A673 (cell line): ENCODE results near the gene SYT7. TPM values are rescaled to one million over a fixed set of nuclear protein-coding genes. Genes with fewer than 3 reads are reported as not detected.

ENCODE experiments used
- BruUV-seq: library from RNA; stranded (reverse); fragments of 400-500 nt; replicated peaks from 2 replicates; lab custom pipeline; 2021; lab: Mats Ljungman, UMichigan
- CTCF ChIA-PET: fragments of 300-600 bp; sonication (Branson Sonifier 250); formaldehyde crosslinking; loops from one replicate; lab custom pipeline; 2022; ENCODE audit warnings: antibody characterized with exemption; lab: Charles Lee
- POLR2A ChIA-PET: fragments of 300-600 bp; sonication (Branson Sonifier 250); formaldehyde crosslinking; loops from one replicate; lab custom pipeline; 2022; ENCODE audit warnings: antibody characterized with exemption; ENCODE audit not compliant: low non-redundant PET; lab: Charles Lee
- DNase-seq: peaks from one replicate; pipeline ENCODE4 v3.0.0-alpha.2; 2015; ENCODE audit warnings: low spot score
- H3K27ac ChIP-seq: fragments of 200-600 bp; sonication (generic); 2 replicates; pipeline ENCODE4 v1.5.1; 2016; ENCODE audit warnings: mixed run types, low read depth, mild to moderate bottlenecking, mixed read lengths, antibody characterized with exemption, low read length; ENCODE audit not compliant: poor library complexity, severe bottlenecking
- H3K27me3 ChIP-seq: fragments of 200-600 bp; sonication (generic); replicated peaks from 2 replicates; pipeline ENCODE4 v1.6.1; 2017; ENCODE audit warnings: mixed run types, low read depth, mild to moderate bottlenecking, mixed read lengths, antibody characterized with exemption, low read length; ENCODE audit not compliant: insufficient read depth, poor library complexity
- H3K36me3 ChIP-seq: fragments of 200-600 bp; sonication (generic); 2 replicates; pipeline ENCODE4 v1.6.1; 2016; ENCODE audit warnings: mixed run types, mild to moderate bottlenecking, mixed read lengths, antibody characterized with exemption, low read length; ENCODE audit not compliant: insufficient read depth, poor library complexity, severe bottlenecking
- H3K4me1 ChIP-seq: fragments of 200-600 bp; sonication (generic); 2 replicates; pipeline ENCODE4 v1.6.1; 2017; ENCODE audit warnings: mixed run types, mild to moderate bottlenecking, mixed read lengths, antibody characterized with exemption, low read length; ENCODE audit not compliant: insufficient read depth, poor library complexity, severe bottlenecking
- H3K4me3 ChIP-seq: fragments of 200-600 bp; sonication (generic); 2 replicates; pipeline ENCODE4 v1.5.1; 2016; ENCODE audit warnings: low read depth, mixed run types, mild to moderate bottlenecking, mixed read lengths, low read length; ENCODE audit not compliant: poor library complexity, severe bottlenecking
- H3K9me3 ChIP-seq: fragments of 200-600 bp; sonication (generic); 2 replicates; pipeline ENCODE4 v1.6.1; 2016; ENCODE audit warnings: mixed run types, low read depth, mild to moderate bottlenecking, mixed read lengths, antibody characterized with exemption, low read length; ENCODE audit not compliant: poor library complexity, severe bottlenecking
- EZH2 ChIP-seq: fragments of 200-600 bp; sonication (generic); IDR thresholded peaks from 2 replicates; pipeline ENCODE4 v1.6.1; 2017; ENCODE audit warnings: borderline replicate concordance, low read depth, mild to moderate bottlenecking, mixed read lengths, antibody characterized with exemption, low read length; ENCODE audit not compliant: poor library complexity, severe bottlenecking
- intact Hi-C: fragments of 100-400 bp; cut with micrococcal nuclease; formaldehyde crosslinking; loops from one replicate; pipeline ENCODE4 v1.10.0; 2022; ENCODE audit not compliant: unreplicated experiment
- total RNA-seq: library from RNA; stranded (reverse); gene quantifications from 2 replicates; pipeline ENCODE4 v1.2.3, GENCODE V29; 2021
- TF ChIP-seq, protein P1 (sequence below): fragments of 300-800, 200-600 bp; sonication (generic); conservative IDR thresholded peaks from 2 replicates; pipeline ENCODE4 v1.5.1; 2017; ENCODE audit warnings: low read depth, mild to moderate bottlenecking, antibody characterized with exemption, low read length, moderate library complexity, mixed read lengths

Gene SYT7
- total RNA-seq, 1 experiment from 2014 or later = 1.3 TPM

DNA sequence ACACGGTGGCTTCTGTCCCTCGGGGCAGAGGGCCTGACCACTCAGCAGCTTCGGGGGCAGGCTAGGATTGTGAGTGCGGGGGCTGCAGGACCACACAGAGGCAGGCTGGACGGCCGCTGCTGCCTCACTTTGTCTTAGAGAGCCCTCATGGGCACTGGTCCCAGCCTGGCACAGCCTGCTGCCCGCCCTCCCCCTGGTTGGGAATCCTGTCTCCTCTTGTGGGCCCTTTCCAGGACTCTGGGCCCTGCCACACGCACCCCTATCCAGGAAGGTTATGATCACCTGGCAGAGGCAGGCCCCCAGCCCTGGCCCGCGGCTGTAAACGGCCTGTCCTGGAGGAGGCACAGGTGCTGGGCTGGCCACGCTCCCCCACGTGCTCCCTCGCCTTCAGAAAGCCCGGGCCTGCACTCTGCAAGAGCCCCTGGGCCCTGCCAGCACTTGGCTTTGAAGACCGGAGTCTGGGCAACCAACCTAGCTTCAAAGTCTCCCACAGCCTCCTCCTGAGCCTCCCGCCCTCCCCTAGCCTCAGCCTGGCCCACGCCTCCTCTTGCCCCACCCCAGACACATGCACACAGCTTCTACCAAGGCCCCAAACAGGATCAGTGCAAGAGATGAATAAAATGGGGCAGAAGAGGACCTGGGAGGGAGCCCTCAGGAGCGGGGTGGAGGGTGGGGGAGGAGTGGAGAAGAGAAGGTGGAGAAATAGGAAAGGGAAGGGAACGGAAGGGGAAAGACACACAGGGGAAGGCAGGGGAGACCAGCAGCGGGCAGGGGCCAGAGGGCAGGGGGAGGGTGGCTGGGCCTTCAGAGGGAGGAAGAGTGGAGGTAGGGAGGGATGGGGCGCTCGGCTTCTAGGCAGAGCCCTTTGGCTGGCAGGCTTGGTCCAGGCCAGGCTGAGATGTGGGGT lies 31.0 kb downstream of the SYT7 start:
- CTCF ChIA-PET = no interaction called here
- POLR2A ChIA-PET = interaction anchor here (0.6 kb wide), 1 partner anchor 94 kb away, joined by 6 read pairs; no protein-coding TSS in a partner anchor
- no peak for DNase-seq
- peaks cover 13% of the 10 kb centered on the region for H3K4me1 ChIP-seq
- BruUV-seq = no TSS peak
- no peaks in the 10 kb centered on the region for H3K36me3 ChIP-seq
- H3K4me3 ChIP-seq = no peak overlapping the region
- peaks cover 9% of the 10 kb centered on the region for H3K27me3 ChIP-seq
- H3K27ac ChIP-seq = no peak overlapping the region
- no peak for TF ChIP-seq EZH2
- TF ChIP-seq, protein P1, sequence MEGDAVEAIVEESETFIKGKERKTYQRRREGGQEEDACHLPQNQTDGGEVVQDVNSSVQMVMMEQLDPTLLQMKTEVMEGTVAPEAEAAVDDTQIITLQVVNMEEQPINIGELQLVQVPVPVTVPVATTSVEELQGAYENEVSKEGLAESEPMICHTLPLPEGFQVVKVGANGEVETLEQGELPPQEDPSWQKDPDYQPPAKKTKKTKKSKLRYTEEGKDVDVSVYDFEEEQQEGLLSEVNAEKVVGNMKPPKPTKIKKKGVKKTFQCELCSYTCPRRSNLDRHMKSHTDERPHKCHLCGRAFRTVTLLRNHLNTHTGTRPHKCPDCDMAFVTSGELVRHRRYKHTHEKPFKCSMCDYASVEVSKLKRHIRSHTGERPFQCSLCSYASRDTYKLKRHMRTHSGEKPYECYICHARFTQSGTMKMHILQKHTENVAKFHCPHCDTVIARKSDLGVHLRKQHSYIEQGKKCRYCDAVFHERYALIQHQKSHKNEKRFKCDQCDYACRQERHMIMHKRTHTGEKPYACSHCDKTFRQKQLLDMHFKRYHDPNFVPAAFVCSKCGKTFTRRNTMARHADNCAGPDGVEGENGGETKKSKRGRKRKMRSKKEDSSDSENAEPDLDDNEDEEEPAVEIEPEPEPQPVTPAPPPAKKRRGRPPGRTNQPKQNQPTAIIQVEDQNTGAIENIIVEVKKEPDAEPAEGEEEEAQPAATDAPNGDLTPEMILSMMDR = no peak
- H3K9me3 ChIP-seq = no peaks in the 10 kb centered on the region
- intact Hi-C loops = no loop called here

DNA sequence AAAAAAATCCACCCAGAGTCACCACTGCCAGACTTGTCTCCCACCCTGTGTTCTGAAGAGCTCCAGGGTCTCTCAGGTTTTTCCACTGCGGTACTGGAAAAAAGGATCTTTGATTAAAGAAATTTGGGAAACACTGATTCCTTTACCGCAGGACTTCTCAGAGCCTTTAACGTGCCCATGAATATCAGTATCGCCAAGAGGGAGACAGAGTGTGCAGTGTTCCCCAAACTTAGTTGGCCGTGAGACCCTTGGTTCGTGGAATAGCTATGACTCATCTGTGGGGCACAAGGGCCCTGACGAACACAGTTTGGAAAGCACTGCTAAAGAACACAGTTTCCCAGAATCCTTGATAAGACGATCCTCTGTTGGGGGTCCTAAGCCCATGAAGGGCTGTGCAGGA lies 31.7 kb downstream of the SYT7 start:
- ChIA-PET CTCF (no interaction called here), POLR2A (no interaction called here)
- Histone ChIP-seq H3K36me3 (no peaks in the 10 kb centered on the region), H3K9me3 (no peaks in the 10 kb centered on the region), H3K4me1 (peaks cover 12% of the 10 kb centered on the region), H3K27me3 (peaks cover 4% of the 10 kb centered on the region), H3K27ac (no peak overlapping the region), H3K4me3 (no peak overlapping the region)
- no peak for DNase-seq
- TF ChIP-seq, protein P1 = no peak
- TF ChIP-seq EZH2 = no peak
- BruUV-seq = no TSS peak
- intact Hi-C loops = no loop called here

GRCh38 chr11:61547246-61547645 lies 33.6 kb downstream of the SYT7 start:
- Histone ChIP-seq H3K4me1 (no peaks in the 10 kb centered on the region), H3K36me3 (no peaks in the 10 kb centered on the region), H3K27ac (no peak overlapping the region), H3K9me3 (no peaks in the 10 kb centered on the region), H3K27me3 (no peaks in the 10 kb centered on the region), H3K4me3 (no peak overlapping the region)
- ChIA-PET CTCF (no interaction called here), POLR2A (no interaction called here)
- BruUV-seq = no TSS peak
- no peak for TF ChIP-seq EZH2
- intact Hi-C loops = no loop called here
- no peak for DNase-seq
